ENCODE measurements around the gene ADCK2.
A peak's percentile ranks its signal among the peaks of the same experiment; 100 is the strongest.
"Not testable (repeated sequence)": the region's sequence is repeated elsewhere in the genome, so short reads cannot be mapped to it uniquely, and the experiment has no call there.

Gene ADCK2

GRCh38 chr7:140656548-140657515, 15.9 kb upstream of the ADCK2 start:
- H3K4me3 ChIP-seq (ENCODE audit: low read length) = peak overlapping the region; percentile 11; the same call in 1 of the 2 replicates
- TF ChIP-seq ZNF274 (IDR thresholded peaks at IDR 0.05; ENCODE audit: low read depth, low read length) = no peak

- no peak for TF ChIP-seq ZNF274 (IDR thresholded peaks at IDR 0.05; ENCODE audit: low read depth, low read length)
- H3K4me3 ChIP-seq (ENCODE audit: low read length) = no peak overlapping the region
These were observed 14.9 kb upstream of the ADCK2 start for GRCh38 chr7:140657891-140658290.

- no peak overlapping the region for H3K4me3 ChIP-seq (ENCODE audit: low read length)
- TF ChIP-seq ZNF274 (IDR thresholded peaks at IDR 0.05; ENCODE audit: low read depth, low read length) = no peak
These were observed 12.9 kb upstream of the ADCK2 start for GRCh38 chr7:140659856-140660255.

- H3K4me3 ChIP-seq (ENCODE audit: low read length) = no peak overlapping the region
- TF ChIP-seq ZNF274 (IDR thresholded peaks at IDR 0.05; ENCODE audit: low read depth, low read length) = no peak
These were observed 11.6 kb upstream of the ADCK2 start for GRCh38 chr7:140661124-140661523.

DNA sequence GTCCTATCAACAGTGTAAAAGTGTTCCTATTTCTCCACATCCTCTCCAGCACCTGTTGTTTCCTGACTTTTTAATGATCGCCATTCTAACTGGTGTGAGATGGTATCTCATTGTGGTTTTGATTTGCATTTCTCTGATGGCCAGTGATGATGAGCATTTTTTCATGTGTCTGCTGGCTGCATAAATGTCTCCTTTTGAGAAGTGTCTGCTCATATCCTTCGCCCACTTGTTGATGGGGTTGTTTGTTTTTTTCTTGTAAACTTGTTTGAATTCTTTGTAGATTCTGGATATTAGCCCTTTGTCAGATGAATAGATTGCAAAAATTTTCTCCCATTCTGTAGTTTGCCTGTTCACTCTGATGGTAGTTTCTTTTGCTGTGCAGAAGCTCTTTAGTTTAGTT, 9.8 kb upstream of the ADCK2 start:
- H3K4me3 ChIP-seq (ENCODE audit: low read length) = not testable (repeated sequence)

GRCh38 chr7:140667476-140667875, 5.3 kb upstream of the ADCK2 start:
- H3K4me3 ChIP-seq (ENCODE audit: low read length) = no peak overlapping the region
- no peak for TF ChIP-seq ZNF274 (IDR thresholded peaks at IDR 0.05; ENCODE audit: low read depth, low read length)

GRCh38 chr7:140668641-140669040, 4.1 kb upstream of the ADCK2 start:
- H3K4me3 ChIP-seq (ENCODE audit: low read length) = no peak overlapping the region
- no peak for TF ChIP-seq ZNF274 (IDR thresholded peaks at IDR 0.05; ENCODE audit: low read depth, low read length)

DNA sequence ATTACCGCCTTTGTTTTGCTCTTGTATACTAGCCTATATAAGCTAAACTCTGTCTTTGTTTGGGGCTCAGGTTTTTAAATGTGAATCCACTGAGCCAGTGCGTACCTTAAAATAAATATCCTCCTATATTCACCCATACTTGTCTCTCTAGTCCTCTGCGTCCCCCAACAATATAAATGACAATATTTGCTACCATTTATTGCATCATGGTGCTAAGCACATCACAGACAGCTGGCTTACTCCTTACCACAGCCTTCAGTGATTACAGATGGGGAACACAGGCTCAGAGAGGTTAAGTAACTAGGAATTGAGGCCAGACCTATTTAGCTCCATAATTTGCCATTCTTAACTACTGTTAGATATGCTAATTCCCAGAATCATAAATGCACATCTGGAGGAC, 3.4 kb upstream of the ADCK2 start:
- no peak for TF ChIP-seq ZNF274 (IDR thresholded peaks at IDR 0.05; ENCODE audit: low read depth, low read length)
- no peak overlapping the region for H3K4me3 ChIP-seq (ENCODE audit: low read length)

- not testable (repeated sequence) for H3K4me3 ChIP-seq (ENCODE audit: low read length)
These were observed 2.9 kb upstream of the ADCK2 start for GRCh38 chr7:140669862-140670261.

DNA sequence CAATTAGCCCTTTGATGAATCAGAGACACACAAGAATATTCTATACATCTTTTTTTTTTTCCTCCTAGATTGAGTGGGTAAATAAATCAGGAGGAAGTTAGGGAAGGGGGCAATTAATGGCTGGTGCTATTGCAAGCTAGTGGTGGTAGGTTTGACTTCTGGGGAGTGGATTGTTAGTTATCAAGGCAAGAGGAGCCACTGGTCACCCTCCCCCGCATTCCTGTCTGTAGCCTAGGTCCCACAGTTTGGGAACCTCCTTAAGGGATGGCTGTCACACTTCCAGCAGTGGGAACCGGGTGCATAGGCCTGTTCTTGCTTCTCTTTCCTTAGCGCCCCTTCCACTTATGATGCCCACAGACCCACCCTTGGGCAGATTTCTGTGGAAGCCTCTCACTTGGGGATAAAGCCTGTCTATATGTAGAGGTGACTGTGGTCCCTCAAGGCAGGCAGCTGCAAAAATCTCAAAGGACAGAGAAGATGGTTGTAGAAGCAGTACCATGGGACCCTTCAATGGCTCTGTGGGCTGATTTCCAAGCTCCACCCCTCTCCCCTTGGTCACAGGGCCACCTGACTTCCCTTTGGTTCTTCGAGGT, 2.3 kb upstream of the ADCK2 start:
- H3K4me3 ChIP-seq (ENCODE audit: low read length) = no peak overlapping the region
- no peak for TF ChIP-seq ZNF274 (IDR thresholded peaks at IDR 0.05; ENCODE audit: low read depth, low read length)

- TF ChIP-seq ZNF274 (IDR thresholded peaks at IDR 0.05; ENCODE audit: low read depth, low read length) = no peak
- no peak overlapping the region for H3K4me3 ChIP-seq (ENCODE audit: low read length)
These were observed 779 bp upstream of the ADCK2 start for GRCh38 chr7:140671966-140672365.

- peak overlapping the region; percentile 73 for H3K4me3 ChIP-seq (ENCODE audit: low read length)
- no peak for TF ChIP-seq ZNF274 (IDR thresholded peaks at IDR 0.05; ENCODE audit: low read depth, low read length)
These were observed 473 bp downstream of the ADCK2 start for GRCh38 chr7:140673063-140673773.

- H3K4me3 ChIP-seq (ENCODE audit: low read length) = peak overlapping the region; percentile 73; the same call in 1 of the 2 replicates
- no peak for TF ChIP-seq ZNF274 (IDR thresholded peaks at IDR 0.05; ENCODE audit: low read depth, low read length)
These were observed 1.0 kb downstream of the ADCK2 start for GRCh38 chr7:140673774-140674155.

DNA sequence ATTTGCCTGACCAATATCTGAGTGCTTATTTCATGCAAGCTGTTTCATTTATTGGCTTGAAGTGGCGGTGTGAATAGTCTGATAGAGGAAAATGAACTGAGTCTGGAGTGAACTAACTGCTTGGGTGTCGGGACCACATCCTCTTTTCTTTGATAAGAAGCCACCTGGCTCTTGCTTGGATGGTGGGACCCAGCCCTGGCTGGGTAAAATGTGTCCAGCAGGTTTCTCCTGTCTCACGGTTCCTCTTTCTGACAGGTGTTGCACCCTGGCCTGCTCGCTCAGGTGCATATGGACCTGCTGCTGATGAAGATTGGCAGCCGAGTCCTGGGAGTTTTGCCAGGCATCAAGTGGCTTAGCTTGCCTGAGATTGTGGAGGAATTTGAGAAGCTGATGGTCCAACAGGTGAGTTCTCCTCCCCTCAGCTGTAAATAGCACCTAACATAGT, 1.6 kb downstream of the ADCK2 start:
- H3K4me3 ChIP-seq (ENCODE audit: low read length) = no peak overlapping the region
- TF ChIP-seq ZNF274 (IDR thresholded peaks at IDR 0.05; ENCODE audit: low read depth, low read length) = no peak
